Measurements from ENCODE around the gene CDK6.

DNA sequence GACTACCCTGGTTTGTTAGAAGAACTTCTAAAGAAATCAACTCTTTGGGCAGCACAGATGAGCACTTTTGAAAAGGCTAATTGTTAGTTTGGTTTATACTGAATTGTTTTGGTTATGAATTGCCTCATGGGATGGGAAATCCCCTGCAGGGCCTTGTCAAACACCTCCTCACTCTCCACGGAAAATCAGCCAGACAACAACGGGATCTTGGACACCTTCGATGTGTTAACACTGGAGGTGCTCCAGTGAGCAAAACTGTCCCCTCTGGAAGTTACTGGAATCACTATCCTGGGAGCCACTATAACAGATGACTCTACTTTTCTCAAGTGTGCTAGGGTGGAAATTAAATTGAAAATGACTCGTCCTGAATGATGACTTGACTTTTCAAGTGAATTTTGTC is 38.7 kb downstream of the CDK6 start:
- no peak for TF ChIP-seq POLR2A (IDR thresholded peaks at IDR 0.05)
- TF ChIP-seq, protein P1, sequence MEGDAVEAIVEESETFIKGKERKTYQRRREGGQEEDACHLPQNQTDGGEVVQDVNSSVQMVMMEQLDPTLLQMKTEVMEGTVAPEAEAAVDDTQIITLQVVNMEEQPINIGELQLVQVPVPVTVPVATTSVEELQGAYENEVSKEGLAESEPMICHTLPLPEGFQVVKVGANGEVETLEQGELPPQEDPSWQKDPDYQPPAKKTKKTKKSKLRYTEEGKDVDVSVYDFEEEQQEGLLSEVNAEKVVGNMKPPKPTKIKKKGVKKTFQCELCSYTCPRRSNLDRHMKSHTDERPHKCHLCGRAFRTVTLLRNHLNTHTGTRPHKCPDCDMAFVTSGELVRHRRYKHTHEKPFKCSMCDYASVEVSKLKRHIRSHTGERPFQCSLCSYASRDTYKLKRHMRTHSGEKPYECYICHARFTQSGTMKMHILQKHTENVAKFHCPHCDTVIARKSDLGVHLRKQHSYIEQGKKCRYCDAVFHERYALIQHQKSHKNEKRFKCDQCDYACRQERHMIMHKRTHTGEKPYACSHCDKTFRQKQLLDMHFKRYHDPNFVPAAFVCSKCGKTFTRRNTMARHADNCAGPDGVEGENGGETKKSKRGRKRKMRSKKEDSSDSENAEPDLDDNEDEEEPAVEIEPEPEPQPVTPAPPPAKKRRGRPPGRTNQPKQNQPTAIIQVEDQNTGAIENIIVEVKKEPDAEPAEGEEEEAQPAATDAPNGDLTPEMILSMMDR (IDR thresholded peaks at IDR 0.05), result no peak

All from transverse colon (tissue), 3 donors.